Measurements from ENCODE around the gene PALD1.
"Not testable (repeated sequence)": the region's sequence is repeated elsewhere in the genome, so short reads cannot be mapped to it uniquely, and the experiment has no call there.

The PALD1 gene

DNA sequence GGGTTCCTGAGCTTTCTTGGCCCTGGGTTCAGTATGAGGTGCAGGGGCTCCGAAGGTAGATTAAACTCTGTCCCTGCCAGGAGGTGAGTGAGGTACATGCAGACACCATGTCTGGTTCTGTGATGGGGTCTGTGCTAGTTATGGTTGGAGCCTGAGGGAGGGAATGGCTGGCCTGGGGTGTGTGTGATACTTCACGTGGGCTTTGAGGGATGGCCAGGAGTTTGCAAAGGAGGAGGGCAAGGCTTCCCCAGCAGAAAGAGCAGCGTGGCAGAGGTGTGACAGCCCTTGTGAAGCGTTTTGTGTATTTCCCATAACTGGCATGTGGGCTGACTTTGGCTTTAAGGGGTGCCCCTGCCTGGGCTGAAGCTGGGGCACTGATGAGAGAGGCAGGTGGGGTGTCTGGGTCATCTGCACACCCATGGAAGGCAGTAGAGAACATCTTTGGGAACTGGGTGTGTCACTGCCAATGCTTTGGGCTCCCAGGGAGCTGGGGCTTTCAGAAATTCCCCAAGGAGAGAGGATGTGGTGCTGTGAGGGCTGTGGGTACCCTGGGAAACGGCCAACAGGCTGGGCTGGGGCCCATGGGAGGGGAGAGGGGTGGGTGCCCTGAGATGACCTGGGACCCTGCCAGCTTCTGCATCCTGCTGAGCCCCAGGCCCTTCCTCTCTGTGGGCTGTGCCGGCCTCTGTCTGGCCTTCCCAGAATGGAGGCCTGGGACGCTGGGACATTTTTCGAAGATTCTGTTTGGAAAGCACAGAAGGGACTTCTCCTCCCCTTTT lies 4.6 kb downstream of the PALD1 start:
- DNase-seq, result no peak

GRCh38 chr10:70483872-70484271 lies 5.3 kb downstream of the PALD1 start:
- DNase-seq, result not testable (repeated sequence)

- no peak for DNase-seq
Measured at GRCh38 chr10:70487824-70488223, 9.3 kb downstream of the PALD1 start.

GRCh38 chr10:70490142-70490541 lies 11.6 kb downstream of the PALD1 start:
- no peak for DNase-seq

DNA sequence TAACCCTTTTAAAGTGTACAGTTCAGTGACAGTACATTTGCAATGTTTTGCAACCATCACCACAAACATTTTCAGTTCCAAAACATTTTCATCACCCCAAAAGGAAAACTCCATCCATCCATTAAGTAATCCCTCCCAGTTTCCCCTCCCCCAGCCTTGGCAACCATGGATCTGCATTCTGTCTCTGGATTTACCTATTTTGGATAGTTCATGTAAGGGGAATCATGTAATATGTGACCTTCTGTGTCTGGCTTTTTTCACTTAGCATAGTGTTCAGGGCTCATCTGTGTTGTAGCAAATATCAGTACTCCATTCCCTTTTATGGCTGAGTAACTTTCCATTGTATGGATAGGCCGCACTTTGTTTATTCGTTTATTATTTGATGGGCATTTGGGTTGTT lies 13.0 kb downstream of the PALD1 start:
- DNase-seq, result no peak

DNA sequence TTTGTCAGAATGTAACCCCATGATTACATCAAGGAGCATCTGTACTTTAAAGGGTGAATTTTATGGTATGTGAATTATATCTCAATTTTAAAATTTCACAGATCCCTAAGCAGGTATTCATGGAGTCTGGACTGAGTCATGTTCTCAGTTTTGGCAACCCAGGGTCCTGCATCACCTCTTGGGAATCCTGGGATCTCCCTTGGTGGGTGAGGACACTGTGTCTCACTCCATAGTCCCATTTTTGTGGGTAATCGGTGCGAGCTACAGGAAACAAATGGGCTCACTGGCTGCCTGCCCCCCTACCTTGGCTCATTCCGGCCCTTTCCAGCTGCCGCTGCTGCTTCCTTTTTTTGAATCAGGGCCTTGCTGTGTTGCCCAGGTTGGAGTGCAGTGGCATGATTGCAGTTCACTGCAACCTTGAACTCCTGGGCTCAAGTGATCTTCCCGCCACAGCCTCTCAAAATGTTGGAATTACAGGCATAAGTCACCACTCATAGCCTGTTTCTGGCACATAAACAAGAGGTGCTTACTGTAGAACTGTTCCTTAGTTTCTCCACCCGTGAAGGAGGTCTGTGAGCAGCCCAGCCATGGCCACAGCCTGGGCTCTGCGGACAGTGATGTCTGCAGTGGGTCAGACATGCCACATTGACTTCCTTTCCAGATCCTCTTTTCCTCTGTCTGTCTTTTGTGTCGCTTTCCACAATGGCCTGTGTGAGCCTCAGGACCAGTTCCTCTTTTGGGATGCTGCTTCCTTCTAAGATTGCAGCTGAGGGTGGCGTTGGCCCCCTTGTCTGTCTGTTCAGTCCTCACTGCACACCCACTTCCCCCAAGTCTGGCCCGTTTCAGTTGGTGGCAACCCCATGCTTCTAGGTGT lies 14.5 kb downstream of the PALD1 start:
- DNase-seq, result no peak

- DNase-seq, result no peak
Measured at GRCh38 chr10:70493660-70494234, 15.2 kb downstream of the PALD1 start.

DNA sequence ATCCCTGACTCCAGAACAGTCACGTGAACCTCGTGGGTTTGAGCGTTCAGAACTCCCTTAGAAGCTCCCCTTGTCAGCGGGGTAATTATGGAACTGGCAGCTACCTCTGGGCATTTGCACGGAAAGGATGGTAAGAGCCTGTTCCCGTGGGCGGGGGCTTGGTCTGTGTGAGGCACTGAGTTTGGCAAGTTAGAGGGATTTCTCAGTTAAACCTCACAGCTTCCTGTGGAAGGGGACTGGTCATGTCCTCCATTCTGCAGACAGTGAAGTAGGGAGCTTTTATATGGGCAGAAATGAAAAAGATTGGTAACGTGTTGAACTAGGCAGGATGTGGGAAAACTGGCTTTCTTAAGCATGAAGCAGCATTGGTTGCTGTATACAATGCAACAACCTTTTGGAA lies 16.0 kb downstream of the PALD1 start:
- DNase-seq, result no peak

- DNase-seq, result no peak
Measured at GRCh38 chr10:70494966-70495365, 16.4 kb downstream of the PALD1 start.

DNA sequence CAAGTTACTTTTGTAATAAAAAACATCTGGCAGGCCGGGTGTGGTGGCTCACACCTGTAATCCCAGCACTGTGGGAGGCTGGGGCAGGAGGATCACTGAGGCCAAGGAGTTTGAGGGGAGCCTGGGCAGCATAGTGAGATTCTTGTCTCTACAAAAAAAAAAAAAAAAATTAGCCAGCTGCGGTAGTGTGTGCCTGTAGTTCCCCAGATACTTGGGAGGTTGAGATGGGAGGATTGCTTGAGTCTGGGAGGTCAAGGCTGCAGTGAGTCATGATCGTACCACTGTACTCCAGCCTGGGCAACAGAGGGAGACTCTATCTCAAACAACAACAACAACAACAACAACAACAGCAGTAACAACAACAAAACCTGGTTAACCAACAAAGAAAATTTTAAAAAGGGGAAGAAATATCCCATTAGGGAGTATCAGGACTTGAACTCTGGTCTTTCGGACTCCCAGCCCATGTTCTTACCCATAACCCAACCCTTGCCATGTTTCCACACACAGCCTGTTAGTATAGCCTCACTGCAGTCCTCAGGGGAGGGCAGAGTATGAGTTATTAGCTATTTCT lies 17.2 kb downstream of the PALD1 start:
- DNase-seq, result no peak

GRCh38 chr10:70496341-70497119 lies 18.0 kb downstream of the PALD1 start:
- DNase-seq, result no peak

DNA sequence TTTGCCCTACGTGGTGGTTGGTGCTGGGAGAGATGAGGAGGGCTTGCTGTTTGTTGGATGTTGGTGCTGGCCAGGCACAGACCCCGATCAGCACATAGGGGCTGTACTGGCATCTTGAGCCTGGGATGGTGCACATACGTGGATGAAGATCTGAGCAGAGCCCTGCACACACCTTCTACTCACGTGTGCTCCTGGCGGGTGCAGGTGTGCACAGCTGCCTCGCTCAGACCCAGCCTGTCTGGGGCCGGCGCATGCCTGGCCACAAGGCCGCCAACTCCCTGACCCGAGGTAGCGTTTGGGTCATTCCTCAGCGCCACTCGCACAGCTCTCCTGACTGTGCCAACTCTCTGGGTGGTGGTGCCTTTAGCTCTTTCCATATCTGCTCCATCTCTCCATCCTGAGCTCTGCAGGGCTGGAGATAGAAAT lies 18.6 kb downstream of the PALD1 start:
- no peak for DNase-seq

GRCh38 chr10:70498970-70499835 lies 20.6 kb downstream of the PALD1 start:
- DNase-seq, result no peak

DNA sequence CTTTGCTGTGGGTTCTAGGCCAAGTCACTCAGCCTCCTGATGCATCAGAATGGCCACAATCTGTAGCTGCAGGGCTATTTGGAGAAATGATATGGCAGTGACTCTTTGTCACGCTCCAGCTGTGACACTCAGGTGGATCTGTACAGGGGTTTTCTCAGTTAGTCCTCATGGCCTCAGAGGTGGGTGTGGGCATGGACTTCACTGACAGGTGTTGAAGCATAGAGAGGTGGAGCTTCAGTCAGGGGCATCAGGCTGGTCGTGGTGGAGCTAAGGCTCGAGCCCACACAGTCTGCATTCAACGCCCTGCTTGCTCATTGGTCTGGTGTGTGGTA lies 21.2 kb downstream of the PALD1 start:
- DNase-seq, result no peak

GRCh38 chr10:70500368-70500767 lies 21.8 kb downstream of the PALD1 start:
- no peak for DNase-seq

- no peak for DNase-seq
Measured at GRCh38 chr10:70500812-70501301, 22.3 kb downstream of the PALD1 start.

GRCh38 chr10:70502406-70502805 lies 23.8 kb downstream of the PALD1 start:
- DNase-seq, result no peak

GRCh38 chr10:70503776-70504175 lies 25.2 kb downstream of the PALD1 start:
- no peak for DNase-seq

DNA sequence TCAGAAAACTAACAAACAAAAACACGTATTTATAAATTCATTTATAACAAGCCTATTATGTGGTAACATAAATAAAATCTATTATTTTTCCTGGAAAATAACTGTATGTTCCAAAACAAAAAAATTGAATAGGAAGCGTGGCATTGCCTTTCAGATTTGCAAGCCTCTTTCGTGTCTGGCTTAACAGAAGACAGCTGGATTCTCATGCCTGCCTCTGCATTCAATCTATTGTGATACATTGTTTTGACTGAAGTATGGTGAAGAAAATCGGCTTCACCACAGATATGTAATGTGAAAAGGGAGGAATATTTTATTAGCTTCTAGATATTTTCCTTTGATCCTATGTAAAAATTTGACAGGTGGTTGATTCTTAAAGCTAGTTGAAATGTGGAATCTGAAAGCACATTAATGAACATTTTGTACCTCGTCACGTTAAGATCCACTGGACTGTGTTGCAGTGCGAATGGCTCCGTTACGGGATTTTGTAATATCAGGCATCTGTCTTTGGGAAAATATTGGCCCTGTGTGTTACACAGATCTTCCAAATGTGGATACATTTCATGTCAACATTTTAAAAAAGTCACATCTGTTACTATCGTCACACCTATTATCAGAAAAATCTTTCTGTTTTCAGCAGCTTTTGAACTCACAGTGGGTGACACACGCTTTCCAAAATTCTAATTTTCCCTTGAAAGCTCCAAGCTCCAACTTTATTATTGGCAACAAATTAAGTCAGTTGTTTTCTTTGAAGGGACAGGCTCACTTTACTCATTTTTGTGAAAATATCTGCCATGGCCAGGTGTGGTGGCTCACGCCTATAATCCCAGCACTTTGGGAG lies 26.2 kb downstream of the PALD1 start:
- DNase-seq, result no peak

DNA sequence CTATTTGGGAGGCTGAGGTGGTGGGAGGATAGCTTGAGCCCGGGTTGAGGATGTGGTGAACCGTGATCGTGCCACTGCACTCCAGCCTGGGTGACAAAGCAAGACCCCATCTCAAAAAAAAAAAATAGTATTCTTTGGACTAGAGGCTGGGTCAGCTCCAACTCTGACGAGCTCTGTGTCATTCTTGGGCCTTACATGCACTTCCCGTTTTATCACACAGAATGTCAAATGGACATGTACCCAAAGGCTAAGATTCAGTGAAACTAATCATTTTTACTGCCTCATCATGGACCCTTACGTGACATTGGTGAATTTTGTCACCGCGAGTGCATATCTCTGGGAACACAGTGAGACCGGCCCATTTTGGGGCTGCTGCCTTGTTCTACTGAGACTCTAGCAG lies 27.3 kb downstream of the PALD1 start:
- DNase-seq, result no peak

All from fibroblast of skin of scalp (primary cell).